HG02798 (cell line): ENCODE data around the gene SNTA1.
"Not testable (repeated sequence)": the region's sequence is repeated elsewhere in the genome, so short reads cannot be mapped to it uniquely, and the experiment has no call there.

Source experiments
- ATAC-seq: cut with Tn5 transposase; IDR thresholded peaks from one replicate; pipeline ENCODE4 v1.9.1; 2021; ENCODE audit warnings: mild to moderate bottlenecking; ENCODE audit not compliant: unreplicated experiment, poor library complexity

SNTA1 gene

DNA sequence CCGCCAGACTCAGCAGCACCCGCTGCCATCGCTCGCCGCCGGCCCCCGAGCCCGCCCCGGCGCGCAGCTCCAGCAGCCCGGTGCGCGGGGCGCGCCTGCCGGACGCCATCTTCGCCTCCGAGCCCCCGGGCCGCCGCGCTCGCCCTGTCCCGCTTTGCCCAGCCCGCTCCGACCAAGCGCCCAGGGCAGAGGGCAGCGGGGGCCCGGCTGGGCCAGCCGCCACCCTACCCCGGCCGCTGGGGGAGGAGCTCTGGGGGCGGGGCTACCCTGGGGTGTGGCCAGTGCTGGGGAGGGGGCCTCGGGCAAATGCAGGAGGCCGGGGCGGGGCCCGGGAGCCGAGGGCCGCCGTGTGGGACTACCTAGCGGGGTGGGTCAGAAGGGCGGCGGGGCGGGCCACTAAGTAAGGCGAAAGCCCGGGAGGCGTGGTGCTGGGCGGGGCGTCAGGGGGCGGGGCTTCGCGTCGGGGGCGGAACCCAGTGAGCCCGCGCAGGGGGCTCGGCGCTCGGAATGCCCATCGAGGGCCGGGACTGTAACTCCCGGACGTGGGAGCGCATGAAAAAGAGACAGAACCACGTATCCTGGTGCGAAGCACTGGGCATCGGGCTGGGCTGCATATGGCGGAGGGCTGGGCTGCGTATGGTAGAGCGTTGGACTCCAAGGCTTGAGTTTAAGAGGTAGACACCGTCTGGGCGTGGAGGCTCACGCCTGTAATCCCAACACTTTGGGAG is at the start of gene SNTA1:
TSS of gene SNTA1 (minus strand) at position 252 of the 728 bp plus-strand sequence. CDS start at position 109, 143 bp downstream.
- peak; percentile 89 for ATAC-seq

DNA sequence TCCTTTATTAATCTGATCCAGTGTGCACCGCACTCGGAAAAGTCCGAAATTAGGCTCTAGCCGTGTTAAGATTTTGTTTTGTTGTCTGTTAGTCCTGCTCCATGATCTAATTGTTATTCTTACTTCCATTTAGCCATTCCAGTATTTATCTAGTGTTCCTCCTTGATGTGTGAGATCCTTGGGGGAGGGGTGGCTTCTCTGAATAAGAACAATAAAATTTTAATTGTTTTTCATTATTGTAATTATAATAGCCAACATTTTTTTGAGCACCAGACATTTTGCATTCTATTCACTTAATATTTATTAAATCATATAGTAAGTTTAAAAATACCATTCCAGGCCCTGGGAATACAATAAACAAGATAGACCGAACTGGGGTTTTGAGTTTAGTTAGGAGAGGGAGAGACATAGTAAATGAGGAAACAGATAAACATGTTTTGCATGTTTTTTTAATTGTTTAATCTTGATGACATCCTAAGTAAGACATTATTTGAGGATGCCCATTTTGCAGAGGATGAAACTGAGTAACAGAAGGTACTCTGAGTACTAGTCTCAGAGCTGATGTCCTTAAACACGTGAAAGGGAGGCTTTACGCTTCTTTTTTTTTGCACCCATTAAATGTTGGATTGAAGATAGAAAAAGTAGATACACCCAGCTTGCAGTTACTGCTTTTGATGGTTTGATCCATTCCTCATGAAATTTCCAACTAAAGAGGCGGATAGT is 47.5 kb upstream of the SNTA1 start:
- no peak for ATAC-seq

DNA sequence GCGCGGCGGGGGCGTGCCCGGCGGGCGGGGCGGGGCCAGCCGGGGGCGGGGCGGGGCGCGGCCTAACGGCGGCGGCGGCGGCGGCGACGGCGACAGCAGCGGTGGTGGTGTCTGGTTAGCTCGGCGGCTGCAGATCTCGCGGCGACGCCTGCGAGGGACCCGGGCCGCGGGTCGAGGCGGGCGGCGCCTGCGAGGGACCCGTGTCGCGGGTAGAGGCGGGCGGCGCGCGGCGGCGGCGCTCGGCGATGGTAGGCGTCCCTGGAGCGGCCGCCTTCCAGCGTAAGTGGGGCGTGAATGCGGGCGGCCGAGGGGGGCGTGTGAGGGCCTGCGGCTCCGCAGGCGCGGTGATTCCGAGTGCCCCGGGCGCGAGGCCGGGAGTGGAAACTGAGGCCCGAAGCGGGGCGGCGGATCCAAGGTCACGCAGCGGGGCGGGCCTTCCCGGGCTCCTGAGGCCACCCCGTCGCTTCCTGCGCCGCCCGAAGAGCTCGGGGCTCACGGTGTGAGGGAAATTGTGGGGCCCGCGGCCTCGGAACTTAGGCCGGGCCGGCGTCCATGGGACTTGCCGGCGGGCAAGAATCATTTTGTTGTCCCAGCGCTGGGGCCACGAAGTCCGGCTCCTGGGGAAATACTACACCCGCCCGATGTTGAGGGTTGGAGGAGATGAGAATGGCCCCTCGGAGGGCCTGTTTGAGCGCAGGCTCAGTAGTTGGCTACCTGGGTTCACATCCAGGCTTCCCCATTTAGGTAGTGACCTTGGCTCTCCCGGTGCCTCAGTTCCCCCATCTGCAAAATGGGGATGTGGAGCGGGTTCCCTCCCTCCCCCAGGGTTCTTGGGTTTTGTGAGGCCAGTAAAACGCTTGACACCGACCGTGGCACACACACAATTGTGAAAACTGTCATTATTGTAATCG is 46.7 kb upstream of the SNTA1 start, which contains the start of gene CBFA2T2:
TSS of gene CBFA2T2 (plus strand) at position 74 of the 911 bp plus-strand sequence. CDS start at position 246, 172 bp downstream.
- ATAC-seq: peak; percentile 54

DNA sequence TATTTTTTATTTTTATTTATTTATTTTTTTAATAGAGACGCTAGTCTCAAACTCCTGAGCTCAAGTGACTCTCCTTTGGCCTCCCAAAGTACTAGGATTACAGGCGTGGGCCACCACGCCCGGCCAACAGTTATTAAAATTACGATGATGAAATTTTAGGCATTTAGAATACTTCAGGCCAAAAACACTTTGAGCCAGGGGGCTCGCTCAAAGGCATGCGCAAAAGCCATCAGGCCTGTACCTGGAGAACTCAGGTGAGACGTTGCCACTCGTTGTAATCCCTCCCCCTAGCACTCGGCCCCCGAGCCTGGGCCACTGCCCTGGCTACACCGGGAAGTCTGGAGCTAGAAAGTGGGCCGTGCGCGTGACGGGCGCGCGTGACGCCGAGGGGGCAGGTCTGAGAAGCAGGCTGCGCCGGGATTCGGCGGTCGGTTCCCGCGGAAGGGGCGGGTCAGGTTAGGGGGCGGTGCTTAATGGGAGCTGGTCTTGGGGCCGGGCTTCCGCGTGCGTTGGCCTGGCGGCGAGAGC is 46.0 kb upstream of the SNTA1 start:
- ATAC-seq: peak; percentile 97

DNA sequence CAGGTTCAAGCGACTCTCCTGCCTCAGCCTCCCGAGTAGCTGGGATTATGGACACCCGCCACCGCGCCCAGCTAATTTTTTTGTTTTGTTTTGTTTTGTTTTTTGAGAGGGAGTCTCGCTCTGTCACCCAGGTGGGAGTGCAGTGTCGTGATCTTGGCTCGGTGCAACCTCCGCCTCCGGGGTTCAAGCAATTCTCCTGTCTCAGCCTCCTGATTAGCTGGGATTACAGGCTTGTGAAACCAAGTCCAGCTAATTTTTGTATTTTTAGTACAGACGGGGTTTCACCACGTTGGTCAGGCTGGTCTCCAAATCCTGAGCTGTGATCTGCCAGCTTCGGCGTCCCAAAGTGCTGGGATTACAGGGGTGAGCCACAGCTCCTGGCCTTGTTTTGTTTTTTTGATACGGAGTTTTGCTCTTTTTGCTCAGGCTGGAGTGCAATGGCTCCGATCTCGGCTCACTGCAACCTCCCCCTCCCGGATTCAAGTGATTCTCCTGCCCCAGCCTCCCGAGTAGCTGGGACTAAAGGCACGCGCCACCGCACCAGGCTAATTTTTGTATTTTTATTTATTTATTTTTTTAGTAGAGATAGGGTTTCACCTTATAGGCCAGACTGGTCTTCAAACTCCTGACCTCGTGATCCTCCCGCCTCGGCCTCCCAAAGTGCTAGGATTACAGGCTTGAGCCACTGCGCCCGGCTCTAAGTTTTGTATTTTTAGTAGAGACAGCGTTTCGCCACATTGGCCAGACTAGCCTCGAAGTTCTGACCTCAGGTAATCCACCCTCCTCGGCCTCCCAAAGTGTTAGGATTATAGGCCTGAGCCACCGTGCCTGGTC is 45.3 kb upstream of the SNTA1 start:
- not testable (repeated sequence) for ATAC-seq

DNA sequence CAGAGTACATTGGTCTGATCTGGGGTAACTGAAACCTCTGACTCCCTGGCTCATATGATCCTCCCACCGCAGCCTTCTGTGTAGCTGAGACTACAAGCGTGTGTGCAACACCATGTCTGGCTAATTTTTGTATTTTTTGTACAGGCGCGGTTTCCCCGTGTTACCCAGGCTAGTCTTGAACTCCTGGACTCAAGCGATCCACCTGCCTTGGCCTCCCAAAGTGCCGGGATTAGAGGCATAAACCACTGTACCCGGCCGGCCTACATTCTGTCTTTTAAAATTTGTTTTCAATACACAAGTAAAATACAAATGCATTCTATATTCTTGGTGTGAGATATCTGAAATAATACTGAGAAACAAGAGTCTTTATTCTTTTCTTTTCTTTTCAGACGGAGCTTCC is 44.6 kb upstream of the SNTA1 start:
- no peak for ATAC-seq

DNA sequence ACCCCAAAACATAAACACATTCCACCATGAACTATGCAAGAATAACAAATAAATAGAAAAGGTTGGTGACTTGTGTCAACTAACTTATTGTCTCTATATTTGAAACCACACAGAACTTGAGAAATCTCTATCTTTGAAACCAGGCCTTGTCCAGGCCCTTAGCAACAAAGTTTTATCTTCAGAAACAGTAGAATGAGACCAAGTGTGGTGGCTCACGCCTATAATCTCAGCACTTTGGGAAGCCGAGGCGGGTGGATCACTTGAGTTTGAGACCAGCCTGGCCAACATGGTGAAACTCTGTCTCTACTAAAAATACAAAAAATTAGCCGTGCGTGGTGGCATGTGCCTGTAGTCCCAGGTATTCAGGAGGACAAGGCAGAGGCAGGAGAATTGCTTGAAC is 39.6 kb upstream of the SNTA1 start:
- ATAC-seq: not testable (repeated sequence)

DNA sequence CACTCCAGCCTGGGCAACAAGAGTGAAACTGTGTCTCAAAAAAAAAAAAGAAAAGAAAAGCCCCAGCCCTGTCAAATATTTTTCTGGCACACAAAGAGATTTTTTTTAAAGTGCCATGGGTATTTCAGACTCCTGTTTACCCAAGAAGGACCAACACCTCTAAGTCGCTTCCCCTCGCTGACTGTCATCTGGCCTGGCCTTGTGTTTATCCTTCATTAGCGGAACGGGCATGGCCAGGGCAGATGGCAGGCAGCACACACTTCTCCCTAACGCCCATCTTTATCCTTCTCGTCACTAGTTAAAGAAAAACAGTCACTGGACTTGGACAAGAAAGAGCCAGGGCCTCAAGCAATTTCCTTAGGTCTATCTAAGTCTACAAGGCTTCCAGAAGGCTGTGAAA is 39.0 kb upstream of the SNTA1 start:
- ATAC-seq: no peak

DNA sequence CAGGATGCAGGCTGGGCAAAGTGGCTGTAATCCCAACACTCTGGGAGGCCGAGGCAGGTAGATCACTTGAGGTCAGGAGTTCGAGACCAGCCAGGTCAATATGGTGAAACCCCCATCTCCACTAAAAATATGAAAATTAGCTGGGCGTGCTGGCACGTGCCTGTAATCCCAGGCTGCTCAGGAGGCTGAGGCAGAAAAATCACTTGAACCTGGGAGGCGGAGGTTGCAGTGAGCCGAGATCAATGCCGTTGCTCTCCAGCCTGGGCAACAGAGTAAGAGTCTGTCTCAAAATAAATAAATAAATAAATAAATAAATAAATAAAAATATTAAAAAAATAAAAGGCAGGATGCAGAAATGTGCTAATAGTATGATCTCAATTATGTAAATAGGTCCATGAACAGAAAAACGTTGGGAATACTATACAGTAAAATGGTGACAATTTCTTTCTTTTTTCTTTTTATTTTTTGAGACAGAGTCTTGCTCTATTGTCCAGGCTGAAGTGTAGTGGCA is 37.9 kb upstream of the SNTA1 start:
- no peak for ATAC-seq

DNA sequence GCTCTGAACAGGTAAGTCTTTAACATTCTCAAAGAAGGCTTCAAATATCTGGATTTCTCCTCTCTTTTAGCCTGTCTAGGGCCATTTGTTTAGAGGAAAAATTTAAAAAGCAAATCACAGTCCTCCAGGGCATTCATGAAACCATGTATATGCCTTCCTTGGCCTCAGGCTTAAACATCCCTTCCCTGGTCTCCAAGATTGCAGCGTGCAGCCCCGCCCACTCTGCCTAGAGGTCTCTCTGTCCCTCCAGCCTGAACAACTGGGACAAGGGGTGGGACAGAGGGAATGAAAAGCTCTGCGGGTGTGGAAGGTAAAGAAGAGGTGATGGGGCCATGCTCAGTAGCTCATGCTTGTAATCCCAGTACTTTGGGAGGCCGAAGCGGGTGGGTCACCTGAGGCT is 36.5 kb upstream of the SNTA1 start:
- no peak for ATAC-seq

DNA sequence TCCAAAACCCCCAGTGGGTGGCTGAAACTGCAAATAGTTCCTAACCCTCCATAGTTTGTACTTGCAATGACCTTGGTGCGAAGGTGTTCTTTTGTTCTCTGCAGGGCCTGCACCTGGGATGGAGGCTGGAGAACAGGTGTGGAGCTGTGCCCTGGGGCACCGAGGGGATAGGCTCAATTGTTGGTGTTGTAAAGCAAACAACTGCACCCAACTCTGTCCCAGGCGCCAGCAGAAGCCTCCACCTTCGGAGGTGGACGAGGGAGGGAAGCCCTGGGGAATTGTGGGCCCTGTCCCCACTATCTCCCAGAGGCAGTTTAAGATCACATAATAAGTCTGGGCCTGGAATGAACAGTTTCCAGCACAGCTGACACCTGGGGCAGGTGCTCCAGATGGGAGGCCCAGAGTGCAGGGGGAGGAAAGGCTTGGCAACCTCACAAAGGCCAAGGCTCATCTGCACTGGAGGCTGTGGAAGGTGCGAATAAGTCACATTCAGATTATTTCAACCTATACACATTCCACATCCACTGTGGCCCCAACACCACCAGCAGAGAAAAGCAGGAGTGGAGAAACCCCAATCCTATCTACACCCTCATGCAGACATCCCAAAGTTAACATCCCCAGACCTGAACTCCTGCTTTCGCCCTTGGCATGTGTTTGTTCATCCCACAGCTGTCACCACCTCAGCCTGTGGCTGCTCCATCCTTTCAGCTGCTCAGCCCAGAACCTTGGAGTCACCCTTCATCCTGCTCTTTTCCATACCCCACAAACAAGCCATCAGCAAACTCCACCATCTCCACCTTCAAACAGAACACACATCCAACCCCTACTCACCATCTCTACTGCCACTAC is 34.0 kb upstream of the SNTA1 start:
- no peak for ATAC-seq

DNA sequence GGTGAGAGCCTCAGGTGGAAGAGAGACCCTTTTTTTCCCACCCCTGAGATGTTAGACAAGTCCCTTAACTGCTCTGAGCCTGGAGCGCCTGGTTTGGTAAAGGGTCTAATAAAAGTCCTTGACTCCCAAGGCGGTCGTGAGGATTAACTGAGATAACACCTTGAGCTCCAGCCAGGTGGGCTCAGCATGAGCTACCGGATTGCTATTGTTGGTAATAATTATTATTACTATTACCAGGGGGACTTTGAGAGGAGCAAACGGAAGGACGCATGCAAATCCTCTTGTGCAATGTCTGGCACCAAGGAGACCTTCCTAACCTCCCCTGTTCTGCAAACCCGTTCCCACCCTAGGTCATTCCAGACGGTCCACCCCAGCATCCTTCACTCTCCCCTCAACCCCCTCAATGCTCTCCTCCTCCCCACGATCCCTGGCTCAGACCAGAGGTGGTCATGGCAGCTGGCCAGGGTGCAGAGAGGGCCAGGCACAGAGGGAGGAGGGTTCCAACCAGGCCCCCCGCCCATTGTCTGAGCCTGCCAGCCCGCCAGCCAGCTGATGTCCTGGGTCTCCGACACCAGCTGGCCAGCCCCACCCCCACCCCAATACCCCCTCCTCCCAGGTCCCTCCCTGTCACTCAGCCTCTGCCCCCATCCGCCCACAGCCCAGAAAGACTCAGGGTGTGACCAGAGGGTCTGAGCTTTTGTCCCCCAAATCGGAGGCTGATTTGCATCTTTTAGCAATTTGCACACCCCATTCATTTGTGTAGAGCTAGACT is 32.0 kb upstream of the SNTA1 start:
- no peak for ATAC-seq

DNA sequence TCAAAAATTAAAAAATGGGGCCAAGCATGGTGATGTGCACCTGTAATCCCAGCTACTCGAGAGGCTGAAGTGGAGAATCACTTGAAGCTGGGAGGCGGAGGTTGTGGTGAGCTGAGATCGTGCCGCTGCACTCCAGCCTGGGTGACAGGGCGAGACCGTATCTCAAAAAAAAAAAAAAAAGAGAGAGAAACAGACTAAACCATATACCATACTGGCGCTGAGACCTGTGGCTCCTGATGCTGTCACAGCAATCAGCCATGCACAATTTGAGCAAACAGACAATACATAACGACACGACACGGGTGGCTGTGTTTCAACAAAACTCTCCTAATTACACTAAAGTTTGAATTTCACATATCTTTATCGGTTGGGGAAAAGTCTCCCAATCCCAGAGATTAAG is 31.4 kb upstream of the SNTA1 start:
- ATAC-seq: no peak

DNA sequence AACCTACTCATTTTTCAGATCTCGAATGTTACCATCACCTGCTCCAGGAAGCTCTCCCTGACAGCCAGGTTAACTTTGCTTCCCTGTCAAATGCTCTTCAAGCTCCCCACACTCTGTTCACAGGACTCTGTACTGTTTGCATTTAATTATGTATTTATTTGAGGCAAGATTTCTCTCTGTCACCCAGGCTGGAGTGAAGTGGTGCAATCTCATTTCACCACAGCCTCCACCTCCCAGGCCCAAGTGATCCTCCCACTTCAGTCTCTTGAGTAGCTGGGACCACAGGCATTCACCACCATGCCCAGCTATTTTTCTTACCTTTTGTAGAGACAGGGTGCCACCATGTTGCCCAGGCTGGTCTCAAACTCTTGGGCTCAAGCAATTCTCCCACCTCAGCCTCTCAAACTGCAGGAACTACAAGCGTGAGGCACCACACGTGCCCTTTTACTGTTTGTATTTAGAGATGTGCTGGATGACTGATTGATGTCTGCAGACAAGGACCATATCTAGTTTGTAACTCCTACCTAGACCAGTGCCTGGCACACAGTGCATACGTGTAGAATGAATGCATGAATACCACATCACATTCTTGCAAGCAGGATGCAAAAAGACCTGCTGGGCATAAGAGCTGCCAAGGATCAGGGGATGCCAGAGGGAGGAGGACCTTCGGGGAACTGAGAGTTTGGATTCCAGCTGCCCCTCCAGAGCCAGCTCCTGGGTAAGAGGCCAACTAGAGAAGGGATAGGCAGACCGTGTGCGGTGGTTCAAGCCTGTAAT is 30.7 kb upstream of the SNTA1 start:
- ATAC-seq: no peak

DNA sequence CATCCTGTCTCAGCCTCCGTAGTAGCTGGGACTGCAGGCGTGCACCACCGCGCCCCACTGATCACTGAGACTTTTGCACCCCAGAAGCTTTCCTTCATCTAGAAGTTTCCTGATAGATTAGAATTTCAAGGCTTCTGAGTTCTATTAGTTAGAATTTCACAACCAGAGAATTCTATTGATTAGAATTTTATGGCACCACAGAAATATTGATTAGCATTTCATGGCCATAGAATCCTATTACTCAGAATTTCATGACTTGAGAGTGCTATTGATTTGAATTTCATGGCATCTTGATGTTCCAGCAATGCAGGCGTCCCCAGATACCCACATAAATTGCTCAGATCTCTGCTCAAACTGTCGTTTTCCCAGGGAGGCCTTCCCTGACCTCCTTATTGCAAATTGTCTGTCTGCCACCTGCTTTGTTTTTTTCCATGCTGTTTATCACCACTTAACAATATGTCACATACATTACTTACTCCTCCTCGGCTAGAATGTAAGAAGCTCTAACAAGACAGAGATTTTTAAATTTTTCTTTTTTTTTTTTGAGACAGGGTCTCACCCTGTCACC is 29.4 kb upstream of the SNTA1 start:
- ATAC-seq: no peak

DNA sequence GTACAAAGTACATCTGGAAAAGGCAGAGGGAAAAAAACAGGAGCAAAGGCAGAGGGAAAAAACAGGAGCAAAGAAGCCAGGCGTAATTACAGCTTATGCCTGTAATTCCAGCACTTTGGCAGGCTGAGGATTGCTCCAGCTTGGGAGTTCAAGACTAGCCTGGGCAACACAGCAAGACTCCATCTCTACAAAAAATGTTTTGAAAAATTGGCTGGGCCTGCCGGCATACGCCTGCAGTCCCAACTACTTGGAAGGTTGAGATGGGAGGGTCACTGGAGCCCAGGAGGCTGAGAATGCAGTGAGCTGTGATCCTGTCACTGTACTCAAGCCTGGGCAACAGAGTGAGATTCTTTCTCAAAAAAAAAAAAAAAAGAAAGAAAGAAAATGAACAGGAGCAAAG is 27.3 kb upstream of the SNTA1 start:
- no peak for ATAC-seq

DNA sequence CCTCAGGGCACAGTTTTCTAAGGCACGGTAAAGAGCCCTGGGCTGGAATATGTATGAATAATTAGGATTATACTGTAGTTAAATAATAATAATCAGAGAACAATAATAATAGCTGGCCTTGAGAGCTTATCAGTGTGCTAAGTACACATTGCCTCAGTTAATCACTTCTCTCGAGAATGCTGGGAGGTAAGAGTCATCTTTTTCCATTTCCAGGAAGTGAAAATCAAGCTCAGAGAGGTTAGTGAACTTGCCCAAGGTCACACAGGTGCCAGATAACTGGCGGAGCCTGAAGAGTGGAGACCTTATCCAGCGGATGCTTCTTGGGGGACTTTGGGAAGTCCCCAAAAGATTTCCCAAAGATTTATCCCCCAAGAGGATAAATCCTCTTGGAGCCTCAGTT is 26.9 kb upstream of the SNTA1 start:
- ATAC-seq: no peak
